Measurements from ENCODE around the gene CSNK1A1L.

Gene CSNK1A1L

DNA sequence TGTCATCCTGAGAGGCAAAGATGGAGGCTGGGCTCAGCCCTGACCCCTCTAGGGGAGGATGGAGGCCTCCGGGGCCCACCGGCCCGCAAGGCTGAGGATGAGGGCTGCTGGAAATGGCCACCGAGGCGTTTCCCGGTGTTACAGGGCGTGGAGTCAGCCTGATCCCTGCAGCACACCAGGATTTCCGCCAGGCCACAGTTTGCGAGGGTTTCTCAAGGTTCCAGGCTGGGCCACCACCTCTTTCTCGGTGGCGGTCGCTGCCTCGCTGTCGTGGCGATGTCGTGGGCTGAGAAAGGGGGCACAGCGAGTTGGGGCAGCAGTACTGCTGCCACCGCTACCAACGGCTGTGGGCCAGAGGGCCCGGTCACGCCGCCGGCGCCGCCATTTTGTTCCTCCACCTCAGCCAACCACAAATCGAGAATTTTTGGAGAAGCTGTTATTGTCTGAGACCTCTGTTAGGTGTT lies at the start of gene CSNK1A1L:
Gene CSNK1A1L (minus strand): TSS at position 414 of the 464 bp plus-strand sequence. CDS start 408 bp downstream, at position 6.
- no peak for DNase-seq

DNA sequence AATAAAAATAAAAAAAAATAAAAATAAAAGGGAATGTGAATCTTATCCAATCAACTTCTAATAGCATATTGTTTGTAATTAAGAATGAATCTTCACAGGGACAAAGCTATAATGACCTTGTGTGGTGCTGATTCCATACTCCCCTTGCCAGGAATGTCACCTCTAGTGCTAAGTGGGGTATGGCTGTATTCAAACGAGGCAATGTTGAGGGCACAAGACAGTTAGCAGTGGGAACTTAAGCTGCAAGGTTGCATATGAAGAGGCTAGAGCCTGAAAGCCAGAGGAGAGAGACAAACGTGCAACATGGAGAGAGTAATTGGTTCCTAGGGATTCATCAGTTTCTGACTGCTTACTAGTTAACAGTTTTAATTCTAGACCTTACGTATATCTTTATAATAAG lies 43.9 kb upstream of the CSNK1A1L start:
- DNase-seq: no peak

DNA sequence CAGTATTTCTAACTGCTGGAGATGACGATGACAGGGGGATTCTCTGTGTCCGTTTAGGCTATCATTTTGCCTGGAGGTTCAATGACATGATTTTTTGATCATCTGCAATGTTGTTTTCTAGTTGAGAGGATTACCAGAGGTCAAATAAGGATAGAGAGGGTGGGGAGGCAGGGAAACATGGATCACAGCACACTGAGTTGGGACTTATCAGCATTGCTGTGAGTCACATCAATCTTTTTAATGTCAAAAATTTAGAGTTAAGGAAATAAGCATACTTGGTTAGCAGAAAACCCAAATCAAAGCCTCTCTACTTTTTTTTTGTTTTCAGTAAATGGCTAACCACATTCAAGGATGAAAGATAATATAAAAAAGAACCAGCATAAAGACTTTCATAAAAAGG lies 43.0 kb upstream of the CSNK1A1L start:
- DNase-seq: no peak

DNA sequence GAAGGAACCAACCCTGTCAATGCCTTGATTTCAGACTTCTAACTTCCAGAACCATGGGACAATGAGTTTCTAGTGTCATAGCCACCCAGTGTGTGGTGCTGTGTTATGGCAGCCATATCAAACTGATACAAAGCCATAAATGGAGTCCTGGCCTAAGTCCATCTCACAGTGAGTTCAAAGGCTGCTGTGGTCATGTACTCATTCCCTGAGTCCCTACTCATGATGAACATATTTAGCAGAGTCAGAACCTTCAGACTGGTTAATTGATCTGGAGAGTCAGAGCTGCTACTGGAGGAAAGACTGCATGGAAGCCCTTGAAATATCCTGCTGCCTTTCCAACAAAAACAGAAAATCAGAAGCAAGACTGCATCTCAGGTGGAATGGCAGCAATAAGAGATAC lies 39.2 kb upstream of the CSNK1A1L start:
- no peak for DNase-seq

DNA sequence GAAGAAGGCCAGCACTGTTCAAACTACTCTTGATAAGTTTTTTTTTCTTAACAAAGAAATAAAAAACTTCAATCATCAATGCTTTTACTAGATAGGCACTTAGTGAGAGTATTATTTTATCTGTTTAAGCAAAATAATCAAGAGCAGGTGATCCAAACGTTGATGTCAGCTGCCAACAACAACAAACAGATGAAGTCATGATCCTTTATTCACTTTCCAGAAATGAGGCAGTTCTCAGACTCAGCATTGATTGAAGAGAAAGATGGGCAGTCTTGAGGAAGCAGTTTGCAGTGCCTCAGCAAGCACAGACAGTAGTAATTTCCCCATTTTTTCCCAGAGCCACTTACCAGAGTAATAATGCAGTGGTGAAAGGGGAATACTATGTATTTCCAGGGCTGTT lies 38.4 kb upstream of the CSNK1A1L start:
- no peak for DNase-seq

DNA sequence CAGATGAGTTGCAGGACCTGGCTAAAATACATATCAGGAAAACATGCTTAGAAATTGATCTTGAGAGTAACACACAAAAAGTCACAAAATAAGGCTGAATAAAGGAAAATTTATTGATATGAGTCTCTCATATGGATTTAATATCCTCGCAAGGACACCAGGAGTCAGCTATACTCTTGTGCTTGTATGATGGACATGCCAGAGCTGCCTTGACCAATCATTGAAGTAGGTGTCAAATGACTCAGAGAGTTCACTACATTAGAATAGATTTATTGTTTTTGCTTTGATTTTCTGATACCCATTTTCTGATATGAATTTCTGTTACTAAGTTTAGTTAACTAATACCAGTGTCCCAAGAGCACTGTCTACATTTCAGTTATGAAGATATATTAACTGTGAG lies 37.4 kb upstream of the CSNK1A1L start:
- DNase-seq: no peak

DNA sequence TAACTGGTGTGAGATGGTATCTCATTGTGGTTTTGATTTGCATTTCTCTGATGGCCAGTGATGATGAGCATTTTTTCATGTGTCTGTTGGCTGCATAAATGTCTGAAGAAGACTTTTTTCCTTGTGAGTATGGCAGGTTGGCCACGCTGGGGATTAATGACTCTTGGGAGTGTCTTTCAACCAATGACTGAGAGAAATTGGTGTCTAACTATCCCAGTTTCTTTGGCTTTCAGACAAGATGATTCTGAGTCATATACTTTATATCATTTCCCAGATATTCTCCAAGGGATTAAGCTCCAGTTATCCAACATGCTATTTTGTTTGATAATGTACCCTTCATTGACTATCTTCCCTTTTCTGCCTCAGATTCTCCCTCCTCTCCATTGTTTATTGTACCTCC lies 35.5 kb upstream of the CSNK1A1L start:
- DNase-seq: no peak

DNA sequence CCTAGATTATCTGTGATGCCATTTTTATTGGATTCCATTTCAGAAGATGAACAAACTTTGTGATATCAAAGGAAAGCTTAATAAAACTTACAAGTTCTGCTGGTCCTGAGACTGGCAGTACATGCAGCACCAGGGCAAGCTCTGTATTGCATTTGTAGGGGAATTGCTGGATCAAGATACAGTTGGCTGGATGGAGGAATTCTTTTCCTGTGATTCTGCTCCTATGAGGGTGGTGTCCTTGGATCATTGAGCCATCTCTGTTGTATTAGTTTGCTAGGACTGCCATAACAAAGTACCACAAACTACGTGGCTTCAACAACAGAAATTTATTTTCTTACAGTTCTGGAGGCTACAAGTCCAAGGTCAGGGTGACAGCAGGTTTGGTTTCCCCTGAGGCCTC lies 33.9 kb upstream of the CSNK1A1L start:
- DNase-seq: no peak

DNA sequence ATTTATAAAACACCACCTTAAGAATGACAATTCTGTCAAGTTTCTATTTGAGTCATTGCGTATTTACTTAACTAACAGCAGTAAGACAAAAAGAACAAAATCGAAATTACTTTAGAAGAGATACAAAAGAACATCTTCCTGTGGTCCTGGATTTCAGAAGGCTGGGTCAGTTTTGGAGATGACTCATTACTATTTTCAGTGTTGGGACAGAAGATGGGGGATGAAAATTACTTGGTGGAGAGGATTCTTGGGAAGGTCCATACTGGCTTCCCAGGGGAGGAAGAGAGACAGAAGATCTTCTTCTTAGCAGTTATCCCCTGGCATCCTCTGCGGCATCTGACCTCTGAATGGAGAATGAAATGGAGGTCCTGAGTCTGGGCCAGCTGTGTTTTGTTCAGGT lies 33.5 kb upstream of the CSNK1A1L start:
- DNase-seq: no peak

DNA sequence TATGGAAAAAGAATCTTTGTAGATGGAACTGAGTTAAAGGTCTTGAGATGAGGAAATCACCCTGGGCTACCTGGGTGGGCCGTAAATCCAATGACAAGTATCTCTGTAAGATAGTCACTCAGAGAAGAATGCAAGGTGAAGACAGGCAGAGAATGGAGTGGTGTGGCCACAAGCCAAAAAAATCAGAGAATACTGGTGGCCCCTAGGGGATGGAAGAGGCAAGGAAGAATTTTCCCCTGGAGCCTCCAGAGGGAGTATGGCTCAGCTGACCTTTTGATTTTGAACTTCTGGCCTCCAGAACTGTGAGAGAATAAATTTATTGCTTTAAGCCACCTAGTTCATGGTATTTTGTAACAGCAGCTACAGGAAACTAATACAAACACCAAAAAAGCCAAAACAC lies 32.7 kb upstream of the CSNK1A1L start:
- no peak for DNase-seq

DNA sequence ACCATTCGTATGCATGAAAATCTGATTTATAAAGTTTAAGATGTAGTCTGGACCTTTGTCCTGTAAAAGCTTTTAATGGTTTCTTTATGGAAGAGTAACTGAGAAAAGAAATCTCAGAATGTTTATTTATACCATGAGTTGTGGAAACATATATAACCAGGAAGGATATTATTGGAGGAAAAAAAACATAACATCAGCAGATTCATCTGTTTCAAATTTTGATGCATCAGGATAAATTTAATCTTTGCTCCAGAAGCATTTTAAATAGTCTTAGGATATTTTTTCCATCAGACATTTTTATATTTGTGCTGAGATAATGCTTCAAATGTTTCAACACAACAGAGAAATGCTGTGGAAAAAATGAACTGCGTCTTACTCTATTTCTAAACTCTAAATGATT lies 31.2 kb upstream of the CSNK1A1L start:
- no peak for DNase-seq

DNA sequence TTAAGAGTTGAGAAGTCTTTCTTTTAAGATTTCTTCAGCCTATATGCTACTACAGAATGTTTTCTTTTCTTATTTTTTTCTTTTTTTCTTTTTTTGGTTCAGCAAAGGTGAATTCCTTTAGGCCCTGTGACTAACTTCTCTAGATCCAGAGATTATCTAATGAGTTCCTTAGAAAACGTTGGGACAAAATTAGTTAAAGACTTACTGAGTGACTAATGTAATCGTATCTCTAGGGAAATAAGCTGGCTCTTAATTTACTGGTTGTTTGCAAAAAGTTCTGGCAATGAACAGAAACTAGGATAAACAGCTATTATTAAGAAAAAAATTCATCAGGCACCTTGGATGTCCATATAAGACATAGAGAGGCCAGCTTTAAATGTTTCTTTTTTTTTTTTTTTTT lies 30.7 kb upstream of the CSNK1A1L start:
- DNase-seq: no peak

DNA sequence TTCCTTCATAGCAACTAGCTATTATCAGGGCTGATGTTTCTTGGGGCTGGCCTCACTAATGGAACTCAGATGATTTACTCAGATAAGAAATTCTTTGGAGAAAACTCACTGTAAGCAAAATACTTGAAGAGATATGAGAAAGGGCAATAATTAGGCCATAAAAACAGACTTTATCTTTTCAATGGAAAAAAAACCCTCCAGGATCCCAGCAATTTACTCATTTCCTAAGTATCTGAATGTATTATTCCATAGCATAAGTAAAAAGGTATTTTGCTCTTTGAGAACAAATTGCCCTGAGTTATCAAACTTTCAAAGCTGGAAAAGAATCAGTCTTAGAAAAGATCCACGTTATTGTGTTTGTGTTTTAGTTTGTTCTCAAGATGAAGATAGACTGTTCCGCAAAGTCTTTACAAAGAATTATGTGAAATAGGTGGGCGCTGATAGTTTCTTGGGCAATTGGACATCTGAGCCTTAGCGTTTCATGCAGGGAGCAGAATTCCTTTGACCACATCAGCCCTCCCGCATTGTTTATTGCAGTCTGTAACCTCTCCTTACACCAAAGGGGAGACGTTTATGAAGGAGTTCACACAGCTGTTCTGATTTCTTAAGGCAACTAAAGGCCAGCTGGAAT lies 29.1 kb upstream of the CSNK1A1L start:
- DNase-seq: no peak

DNA sequence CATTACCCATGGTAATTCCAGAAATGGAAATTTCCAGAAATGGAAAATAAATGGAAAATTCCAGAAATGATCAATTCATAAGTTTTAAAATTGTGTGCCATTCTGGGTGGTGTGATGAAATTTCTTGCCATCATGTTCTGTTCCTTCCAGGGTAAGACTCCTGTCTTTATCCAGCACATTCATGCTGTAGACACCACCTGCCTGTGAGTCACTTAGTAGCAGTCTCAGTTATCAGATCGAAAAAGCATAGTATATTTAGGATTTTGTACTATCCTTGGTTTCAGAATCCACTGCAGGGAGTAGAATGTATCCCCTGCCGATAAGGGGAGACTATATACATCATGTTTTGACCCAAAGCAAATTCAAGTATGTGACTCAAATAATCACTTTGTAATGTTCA lies 26.7 kb upstream of the CSNK1A1L start:
- no peak for DNase-seq

DNA sequence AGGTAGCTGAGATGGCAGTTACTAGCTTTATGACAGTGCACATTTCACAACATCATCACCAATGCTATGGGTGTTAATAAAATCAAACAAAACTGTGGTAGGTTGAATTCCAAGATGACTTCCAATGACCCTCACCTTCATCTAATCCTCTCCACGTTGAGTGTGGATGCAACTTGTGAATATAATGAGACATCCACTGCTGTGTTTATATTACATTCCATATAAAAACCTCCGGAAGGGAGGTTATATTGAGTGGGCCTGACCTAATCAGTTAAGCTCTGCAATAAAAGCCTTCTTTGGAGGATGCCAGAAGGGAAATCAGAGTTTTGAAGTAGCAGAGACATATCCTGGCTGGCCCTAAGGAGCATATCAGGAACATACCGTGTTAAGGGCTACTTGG lies 25.6 kb upstream of the CSNK1A1L start:
- no peak for DNase-seq

DNA sequence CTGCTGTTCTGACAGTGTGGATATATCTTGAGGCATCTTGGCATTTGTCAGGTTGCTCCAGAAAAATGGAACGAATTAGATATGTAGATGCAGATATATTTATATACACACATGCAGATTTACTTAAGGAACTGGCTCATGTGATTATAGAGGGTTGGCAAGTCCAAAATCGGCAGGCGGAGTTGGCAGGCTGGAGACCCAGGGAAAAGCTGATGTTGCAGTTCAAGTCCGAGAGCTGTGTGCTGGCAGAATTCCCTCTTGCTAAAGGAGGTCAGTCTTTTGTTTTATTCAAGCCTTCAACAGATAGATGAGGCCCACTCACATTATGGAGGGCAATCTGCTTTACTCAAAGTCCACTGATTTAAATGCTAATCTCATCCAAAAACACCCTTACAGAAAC lies 24.4 kb upstream of the CSNK1A1L start:
- DNase-seq: no peak

DNA sequence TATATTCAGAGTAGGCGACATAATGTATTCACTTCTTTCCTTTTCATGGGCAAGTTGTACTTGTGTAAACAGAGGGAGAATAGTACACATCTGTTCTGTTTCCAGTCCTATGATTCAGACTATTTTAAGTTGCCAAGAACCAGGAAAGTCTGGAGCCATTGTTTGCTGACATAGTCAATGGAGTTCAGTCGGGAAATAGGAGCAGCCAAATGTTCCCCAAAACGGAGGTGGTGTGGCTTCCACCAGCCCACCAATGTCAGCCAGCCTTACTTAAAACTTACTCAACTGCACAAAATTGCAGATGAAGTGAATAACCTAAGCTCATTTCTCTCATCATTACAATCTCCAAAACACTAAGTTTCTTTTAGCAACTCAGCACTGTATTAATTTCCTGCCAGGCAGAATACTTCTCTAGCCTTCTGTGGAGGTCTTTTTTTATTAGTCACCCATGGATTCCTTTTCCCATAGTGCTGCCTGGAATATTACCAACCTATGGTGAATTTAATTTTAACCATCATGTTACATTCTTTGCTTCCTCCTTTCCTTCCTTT lies 22.3 kb upstream of the CSNK1A1L start:
- DNase-seq: no peak

DNA sequence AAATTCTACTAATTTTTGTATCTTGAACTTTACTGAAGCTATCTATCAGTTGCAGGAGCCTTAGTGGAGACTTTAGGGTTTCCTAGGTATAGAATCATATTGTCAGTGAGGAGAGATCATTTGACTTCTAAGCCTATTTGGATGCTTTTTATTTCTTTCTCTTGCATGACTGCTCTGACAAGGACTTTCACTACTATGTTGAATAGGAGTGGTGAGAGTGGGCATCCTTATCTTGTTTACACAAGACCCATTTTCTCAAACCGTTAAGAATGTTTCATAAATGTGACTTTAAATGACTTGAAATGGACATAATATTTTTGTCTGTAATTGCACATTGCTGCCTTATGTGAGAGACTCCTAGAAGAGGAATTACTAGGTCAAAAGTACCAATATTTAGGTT lies 17.9 kb upstream of the CSNK1A1L start:
- no peak for DNase-seq

DNA sequence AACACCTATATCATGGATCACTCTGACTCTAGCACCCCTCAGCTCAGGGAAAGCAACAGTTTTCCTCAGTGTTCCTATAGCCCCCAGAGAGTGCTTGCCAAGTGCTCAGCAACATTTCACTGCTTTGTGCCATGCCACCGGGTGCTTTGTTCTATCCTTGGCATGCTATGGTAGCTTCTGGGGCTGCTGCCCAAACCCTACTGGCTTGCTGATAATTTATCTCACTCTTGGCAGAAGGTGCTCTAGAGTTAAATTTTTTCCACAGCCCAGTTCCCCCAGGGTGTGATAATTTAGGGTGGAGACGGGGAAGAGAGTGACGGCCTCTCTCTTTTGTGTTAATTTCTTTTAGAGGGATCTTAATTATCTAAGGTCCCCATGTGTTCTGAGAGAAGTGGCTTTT lies 12.6 kb upstream of the CSNK1A1L start:
- DNase-seq: no peak

DNA sequence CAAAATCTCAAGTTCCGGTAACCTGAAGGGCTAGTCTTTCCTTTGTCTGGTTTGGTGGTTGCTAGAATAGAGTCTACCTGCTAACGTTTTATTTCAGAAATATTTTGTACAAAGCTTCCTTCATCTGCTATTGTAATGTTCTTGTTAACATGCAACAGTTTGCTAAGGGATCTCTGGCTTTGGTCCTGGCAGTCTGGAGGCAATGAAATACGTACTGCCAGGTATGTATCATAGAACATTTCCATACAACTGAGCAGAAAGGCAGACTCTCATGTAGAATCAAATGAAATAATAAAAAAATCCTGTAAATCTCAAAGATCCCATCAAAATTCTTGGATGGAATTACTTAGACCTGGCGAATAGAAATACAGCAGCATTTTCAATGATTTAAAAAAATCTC lies 8.8 kb upstream of the CSNK1A1L start:
- no peak for DNase-seq

DNA sequence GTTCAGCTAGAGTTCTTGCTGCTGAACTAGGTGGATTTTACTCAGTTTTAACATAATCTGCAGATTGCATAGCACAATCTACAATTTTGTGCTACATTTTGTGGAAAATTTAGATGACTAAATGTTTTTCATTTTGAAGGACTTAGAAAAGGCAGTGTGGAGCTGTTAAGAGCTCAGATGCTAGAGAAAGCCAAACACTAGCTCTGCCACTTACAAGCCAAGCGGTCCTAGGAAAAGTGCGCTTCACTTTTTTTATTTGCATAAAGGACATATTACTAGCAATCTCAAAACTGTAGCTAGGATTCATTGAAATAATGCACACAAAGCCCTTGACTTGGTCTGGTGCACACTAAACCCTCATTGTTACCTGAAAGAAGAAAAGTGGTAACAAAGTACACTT lies 8.1 kb upstream of the CSNK1A1L start:
- DNase-seq: no peak

DNA sequence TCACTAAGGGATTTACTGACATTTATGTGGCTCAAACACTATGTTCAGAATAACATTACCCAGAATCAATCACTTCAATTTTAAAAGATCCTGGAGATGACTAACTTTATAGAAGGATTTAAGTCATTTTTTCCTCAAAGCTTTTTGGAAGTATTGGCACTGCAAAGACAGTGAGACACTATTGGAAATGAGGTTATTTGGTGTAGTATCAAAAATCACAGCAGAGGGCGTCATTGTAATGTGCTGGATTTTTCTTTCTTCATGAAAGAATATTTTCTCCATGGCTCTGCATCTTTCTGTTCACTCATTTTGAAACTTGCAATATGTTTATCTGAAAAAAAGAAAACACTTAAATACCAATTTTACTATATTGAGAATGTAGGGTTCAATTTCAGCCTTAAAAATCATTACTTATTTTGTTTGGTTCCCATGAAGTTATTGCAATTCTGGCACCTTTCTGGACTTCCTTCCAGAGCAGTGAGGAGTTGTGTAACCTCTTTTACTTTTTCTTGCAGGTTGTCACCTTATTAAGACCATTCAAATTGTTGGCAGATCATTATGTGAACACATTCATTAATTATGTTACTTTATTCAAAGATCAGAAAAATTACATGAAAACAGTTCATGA lies 3.7 kb upstream of the CSNK1A1L start:
- no peak for DNase-seq

DNA sequence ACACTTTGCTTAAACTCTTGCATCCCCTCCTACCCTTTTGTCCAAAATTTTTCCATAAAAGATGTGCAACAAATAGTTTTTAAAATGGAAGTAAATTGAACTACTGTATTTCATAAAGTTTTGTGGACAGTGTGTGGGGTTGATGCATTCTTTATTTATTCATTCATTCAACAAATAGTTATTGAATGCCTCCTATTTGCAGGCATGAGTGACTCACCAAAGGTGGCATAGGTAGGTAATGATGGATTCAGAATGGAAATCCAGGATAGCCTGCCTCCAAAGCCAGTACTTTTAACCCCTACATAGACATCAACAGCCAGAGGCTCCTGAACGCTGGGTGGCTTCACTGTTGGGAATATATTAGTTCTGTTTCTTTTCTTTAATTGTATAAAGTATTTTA lies 2.4 kb upstream of the CSNK1A1L start:
- no peak for DNase-seq

DNA sequence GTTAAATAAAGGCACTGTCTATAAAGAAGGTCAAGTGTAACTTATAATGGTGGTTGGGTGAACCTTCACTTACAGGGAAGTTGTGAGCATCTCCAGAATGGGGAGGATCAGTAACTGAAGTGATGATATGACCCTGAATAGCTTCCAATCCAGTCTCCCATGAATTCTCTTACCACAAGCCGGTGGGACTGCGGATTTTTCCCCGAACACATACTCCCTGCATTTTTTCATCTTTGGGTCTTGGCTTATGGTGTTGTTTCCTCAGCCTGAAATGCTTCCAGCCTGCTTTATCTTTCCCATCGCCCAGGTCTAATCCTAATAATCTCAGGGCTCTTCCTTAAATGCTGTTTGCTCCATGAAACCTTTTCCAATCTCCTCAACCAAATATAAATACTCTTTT lies 2.0 kb upstream of the CSNK1A1L start:
- DNase-seq: no peak

DNA sequence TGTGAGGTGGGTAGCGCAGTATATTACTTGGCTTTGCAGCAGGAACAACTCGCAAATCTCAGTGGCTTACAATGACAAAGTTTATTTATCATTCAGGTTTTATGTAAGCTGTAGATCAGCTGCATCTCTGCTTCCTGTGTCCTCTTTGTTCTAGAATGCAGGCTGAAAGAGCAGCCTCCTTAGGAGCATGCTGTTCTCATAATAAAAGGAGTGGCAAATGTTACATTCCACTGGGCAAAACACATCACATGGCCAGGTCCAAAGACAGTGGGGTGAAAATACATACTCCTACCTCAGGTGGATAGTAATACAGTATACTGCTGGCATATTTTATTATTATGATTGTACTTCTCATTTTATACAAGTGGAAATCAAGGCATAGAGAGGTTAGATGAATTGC lies 1.2 kb upstream of the CSNK1A1L start:
- DNase-seq: no peak
